ENCODE results near the gene TRIM62.

TRIM62 gene

GRCh38 chr1:33162141-33162540 is 19.7 kb downstream of the TRIM62 start:
- DNase-seq (ENCODE audit: low read depth in 1 of 2, low spot score in 1 of 2) = no peak

GRCh38 chr1:33161061-33161681 is 20.7 kb downstream of the TRIM62 start:
- no peak for DNase-seq (ENCODE audit: low read depth in 1 of 2, low spot score in 1 of 2)

- DNase-seq (ENCODE audit: low read depth in 1 of 2, low spot score in 1 of 2) = no peak
Measured at GRCh38 chr1:33159577-33159976, 22.3 kb downstream of the TRIM62 start.

GRCh38 chr1:33158366-33158765 is 23.5 kb downstream of the TRIM62 start:
- DNase-seq (ENCODE audit: low read depth in 1 of 2, low spot score in 1 of 2) = no peak

GRCh38 chr1:33157131-33157530 is 24.7 kb downstream of the TRIM62 start:
- DNase-seq (ENCODE audit: low read depth in 1 of 2, low spot score in 1 of 2) = no peak

- DNase-seq (ENCODE audit: low read depth in 1 of 2, low spot score in 1 of 2) = no peak
Measured at GRCh38 chr1:33155877-33156538, 25.8 kb downstream of the TRIM62 start.

- DNase-seq (ENCODE audit: low read depth in 1 of 2, low spot score in 1 of 2) = no peak
Measured at GRCh38 chr1:33153650-33154049, 28.2 kb downstream of the TRIM62 start.

GRCh38 chr1:33152685-33153432 is 29.0 kb downstream of the TRIM62 start:
- DNase-seq (ENCODE audit: low read depth in 1 of 2, low spot score in 1 of 2) = no peak

GRCh38 chr1:33151116-33151515 is 30.7 kb downstream of the TRIM62 start:
- no peak for DNase-seq (ENCODE audit: low read depth in 1 of 2, low spot score in 1 of 2)

GRCh38 chr1:33150522-33150921 is 31.3 kb downstream of the TRIM62 start:
- DNase-seq (ENCODE audit: low read depth in 1 of 2, low spot score in 1 of 2) = no peak

GRCh38 chr1:33149453-33150190 is 32.2 kb downstream of the TRIM62 start:
- no peak for DNase-seq (ENCODE audit: low read depth in 1 of 2, low spot score in 1 of 2)

- DNase-seq (ENCODE audit: low read depth in 1 of 2, low spot score in 1 of 2) = no peak
Measured at GRCh38 chr1:33148615-33149014, 33.2 kb downstream of the TRIM62 start.

GRCh38 chr1:33147997-33148314 is 33.9 kb downstream of the TRIM62 start:
- DNase-seq (ENCODE audit: low read depth in 1 of 2, low spot score in 1 of 2) = no peak

GRCh38 chr1:33147275-33147996 is 34.4 kb downstream of the TRIM62 start:
- DNase-seq (ENCODE audit: low read depth in 1 of 2, low spot score in 1 of 2) = no peak

- no peak for DNase-seq (ENCODE audit: low read depth in 1 of 2, low spot score in 1 of 2)
Measured at GRCh38 chr1:33146003-33146402, 35.8 kb downstream of the TRIM62 start.

GRCh38 chr1:33143698-33144097 is 38.1 kb downstream of the TRIM62 start:
- DNase-seq (ENCODE audit: low read depth in 1 of 2, low spot score in 1 of 2) = no peak

- DNase-seq (ENCODE audit: low read depth in 1 of 2, low spot score in 1 of 2) = no peak
Measured at GRCh38 chr1:33143176-33143575, 38.7 kb downstream of the TRIM62 start.

- DNase-seq (ENCODE audit: low read depth in 1 of 2, low spot score in 1 of 2) = no peak
Measured at GRCh38 chr1:33142483-33143064, 39.3 kb downstream of the TRIM62 start.

- no peak for DNase-seq (ENCODE audit: low read depth in 1 of 2, low spot score in 1 of 2)
Measured at GRCh38 chr1:33141781-33142180, 40.1 kb downstream of the TRIM62 start.

- no peak for DNase-seq (ENCODE audit: low read depth in 1 of 2, low spot score in 1 of 2)
Measured at GRCh38 chr1:33141216-33141615, 40.6 kb downstream of the TRIM62 start.
